ENCODE data around the gene NT5C1A. TPM values are rescaled to one million over a fixed set of nuclear protein-coding genes. Genes with fewer than 3 reads are reported as not detected.

The NT5C1A gene
- total RNA-seq, 1 donor from 2014 or later = 0.42 TPM

DNA sequence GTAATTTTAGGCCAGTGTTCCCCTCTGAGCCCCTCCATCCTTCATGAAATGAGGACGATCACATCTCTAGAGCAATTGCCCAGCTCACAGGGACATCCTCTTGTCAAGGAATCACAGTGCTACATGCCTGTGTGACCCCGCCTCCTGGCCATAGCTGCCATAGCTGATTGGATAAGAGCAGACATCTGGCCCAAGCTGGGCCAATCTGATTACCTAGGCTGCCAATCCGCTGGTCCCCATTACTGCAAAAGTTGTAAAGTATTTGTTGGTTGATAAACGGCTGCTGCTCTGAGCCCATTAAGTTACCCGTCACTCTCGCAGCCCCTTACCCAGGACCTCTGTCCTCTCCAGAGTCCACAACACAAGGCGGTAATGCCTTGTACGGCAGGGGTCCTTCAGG, 8.3 kb downstream of the NT5C1A start:
- DNase-seq (ENCODE audit: low spot score) = no peak

DNA sequence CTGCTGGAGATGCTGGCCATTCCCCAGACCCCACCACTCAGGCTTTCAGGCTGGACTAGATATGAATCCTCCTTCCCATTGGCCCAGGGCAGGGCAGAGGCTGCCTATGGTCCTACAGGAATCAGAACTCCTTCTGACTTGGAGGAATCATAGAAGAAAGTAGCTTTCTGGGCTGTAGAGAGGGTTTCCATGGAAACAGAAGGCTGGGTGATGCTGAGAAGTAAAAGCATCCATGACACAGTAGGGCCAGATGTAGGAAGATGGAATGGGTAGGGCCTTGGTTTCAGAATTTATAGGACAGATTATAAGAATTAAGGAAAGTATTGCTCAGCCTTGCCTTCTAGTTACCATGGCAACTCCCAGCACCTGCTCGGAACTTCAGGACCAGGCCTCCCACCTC, 9.0 kb downstream of the NT5C1A start:
- no peak for DNase-seq (ENCODE audit: low spot score)

DNA sequence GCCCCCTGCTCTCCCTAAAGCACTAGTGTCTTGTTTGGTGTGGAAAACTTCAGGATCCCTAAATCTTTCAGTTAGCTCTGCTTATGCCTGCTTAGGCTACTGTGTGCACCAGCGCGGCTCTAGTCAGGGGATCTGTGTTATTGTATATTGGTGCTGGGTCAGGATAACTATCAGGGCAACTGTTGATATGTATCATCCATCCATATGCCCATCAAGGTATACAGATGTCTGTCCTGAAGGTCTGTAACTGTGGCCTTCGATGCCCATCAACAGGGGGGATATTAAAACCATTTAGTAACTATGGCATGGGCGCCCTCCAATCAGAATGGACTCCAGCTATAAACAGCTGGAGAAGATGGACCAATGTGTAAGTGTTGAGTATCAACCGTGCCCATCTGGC, 12.4 kb downstream of the NT5C1A start:
- DNase-seq (ENCODE audit: low spot score) = no peak

DNA sequence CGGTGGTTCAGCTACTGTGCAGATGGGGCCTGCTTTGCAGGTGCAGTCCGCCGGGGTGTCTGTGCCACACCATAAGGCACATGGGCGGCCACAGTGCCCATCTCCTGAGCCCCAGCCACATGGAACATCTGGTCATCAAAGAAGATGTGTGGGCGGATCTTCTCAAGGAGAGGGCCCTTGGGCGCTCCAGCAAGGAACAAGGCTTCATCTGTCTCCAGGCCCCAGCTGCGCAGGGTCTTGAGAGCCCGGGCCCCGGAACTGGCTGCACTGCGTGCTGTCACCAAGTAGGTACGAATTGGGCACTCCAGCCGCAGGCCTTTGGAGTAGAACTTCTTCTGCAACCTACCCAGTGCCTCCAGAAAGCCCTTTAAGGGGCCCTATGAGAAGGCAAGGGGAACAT, 12.8 kb downstream of the NT5C1A start:
- no peak for DNase-seq (ENCODE audit: low spot score)

DNA sequence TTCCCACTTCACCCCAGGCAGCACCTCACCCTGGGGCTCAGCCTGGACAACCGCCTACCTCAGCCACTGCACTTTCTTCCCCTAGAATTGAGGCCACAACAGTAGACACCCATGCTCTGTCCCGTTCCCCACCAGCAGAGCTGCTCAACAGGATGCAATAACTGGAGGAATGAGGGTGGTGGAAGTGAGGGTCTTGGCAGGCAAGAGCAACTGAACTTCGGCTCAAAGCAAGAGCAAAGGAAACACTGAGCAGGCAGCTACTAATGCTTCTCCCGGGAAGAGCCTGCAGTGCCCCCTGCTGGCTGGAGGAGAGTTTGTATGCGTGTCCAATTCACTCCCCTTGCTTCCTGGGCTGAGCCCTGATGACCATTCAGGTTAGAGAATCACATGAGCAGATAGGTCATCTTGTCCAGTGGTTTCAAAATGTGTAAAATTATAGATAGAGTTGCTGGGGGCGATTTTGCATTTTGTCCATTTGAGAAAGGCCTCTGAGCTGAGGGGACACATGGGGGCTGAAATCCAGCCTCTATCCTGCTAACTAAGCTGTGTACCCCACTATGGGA, 13.9 kb downstream of the NT5C1A start:
- DNase-seq (ENCODE audit: low spot score) = no peak

DNA sequence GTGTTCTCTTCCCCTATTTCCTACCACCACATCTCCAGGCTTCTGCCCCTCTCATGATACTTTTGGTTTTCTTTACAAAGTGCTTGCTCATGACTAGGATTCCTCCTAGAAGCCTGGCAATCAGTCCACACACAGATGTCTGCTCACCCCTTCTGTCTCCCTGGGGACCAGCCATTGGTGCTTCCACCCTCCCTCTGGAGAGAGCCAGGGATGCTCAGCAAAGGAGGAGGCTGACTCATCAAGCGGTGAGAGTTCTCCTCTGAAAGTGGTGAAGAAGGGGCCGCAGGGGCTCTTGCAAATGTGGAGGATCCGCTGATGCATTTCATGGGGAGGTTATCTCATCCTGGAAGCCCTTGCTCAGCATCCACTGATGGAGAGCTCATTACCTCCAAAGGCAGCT, 14.5 kb downstream of the NT5C1A start:
- no peak for DNase-seq (ENCODE audit: low spot score)

DNA sequence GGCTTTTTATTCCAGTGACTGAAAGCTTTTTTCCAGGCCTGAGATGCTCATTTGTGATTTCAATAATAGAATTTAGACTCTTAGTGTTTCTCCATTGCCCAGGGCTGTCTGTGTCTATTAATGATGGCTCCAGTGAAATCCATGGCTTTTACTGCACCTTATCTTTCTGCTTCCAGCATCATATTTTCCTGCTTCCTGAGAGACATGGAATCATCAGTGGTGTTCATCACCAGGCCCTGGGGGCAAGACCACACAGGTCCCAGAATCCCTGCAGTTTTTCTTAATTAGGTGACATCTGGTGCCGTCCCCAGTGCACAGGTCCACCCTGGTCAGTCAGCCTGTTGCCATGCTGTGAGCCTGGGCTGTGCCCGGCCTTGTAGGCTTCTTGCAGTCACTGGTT, 15.5 kb downstream of the NT5C1A start:
- DNase-seq (ENCODE audit: low spot score) = no peak

DNA sequence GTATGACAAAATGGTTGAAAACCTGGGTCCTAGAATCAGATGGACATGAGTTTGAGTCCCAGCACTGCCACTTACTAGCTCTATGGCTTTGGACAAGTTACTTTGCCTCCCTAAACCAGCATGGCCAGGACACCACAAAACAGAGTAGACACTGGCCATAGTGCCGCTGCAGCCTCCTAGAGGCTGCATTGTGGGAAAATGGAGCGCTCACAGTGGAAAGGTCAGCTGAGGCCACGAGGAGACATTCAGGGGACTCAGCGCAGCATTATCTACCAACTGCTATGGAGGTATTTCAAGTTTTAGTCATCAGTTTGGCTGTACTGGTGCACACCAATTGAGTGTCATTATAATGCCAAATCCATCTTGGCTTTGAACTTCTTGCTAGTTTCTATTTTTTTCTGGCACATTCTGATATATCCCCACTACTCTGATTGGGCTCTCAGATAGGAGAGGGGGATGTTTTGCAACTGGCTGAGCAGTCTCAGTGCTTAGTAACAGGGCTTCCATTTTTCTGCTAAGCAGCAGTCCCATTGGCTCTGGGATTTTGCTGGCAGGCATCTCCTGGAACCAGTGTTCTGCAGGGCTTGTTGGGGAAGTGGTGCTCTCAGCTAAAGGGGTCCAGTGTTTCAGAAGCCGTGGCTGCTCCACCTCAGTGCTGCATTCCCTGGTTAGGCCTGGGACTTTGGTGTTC, 16.2 kb downstream of the NT5C1A start:
- no peak for DNase-seq (ENCODE audit: low spot score)

DNA sequence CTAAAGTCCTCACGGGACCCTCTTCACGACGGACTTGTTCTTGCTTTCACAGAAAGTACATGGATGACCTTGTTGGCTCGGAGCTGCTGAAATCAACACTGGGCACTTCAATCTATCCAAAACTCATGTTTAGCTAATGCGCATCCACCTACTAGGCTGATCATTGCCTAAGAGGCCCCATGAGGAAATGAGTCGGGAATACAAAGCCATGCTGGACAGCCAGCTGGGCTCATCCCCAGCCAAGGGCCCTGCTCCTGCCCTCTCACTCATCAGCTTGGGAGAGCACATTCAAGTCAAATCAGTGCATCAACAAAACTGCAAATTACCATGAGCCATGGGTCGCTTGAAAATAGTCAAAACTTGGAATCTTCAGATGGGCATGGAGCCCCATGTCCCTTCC, 17.6 kb downstream of the NT5C1A start:
- no peak for DNase-seq (ENCODE audit: low spot score)

DNA sequence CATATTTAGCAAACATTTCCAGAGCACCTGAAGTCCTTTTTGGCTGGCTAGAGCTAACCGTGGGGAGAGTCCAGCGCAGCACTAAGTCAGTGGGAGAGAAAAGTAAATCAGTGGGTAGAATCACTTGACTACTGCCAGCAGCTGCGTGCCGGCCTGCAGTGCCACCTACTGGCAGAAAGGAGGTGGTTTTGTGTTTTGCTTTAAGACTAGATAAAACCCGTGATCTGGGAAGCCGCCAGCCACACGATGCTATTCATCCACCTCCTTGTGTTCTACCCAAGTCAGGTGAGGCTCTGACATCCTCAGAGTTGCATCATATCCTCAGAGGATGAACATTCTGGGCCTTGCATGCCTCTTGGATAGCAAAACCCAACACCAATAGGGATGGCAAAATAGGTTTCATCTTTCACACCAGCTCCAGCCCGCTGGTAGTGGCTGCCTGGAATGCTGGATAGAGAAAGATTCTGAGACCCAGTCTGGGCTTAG, 18.3 kb downstream of the NT5C1A start:
- no peak for DNase-seq (ENCODE audit: low spot score)

DNA sequence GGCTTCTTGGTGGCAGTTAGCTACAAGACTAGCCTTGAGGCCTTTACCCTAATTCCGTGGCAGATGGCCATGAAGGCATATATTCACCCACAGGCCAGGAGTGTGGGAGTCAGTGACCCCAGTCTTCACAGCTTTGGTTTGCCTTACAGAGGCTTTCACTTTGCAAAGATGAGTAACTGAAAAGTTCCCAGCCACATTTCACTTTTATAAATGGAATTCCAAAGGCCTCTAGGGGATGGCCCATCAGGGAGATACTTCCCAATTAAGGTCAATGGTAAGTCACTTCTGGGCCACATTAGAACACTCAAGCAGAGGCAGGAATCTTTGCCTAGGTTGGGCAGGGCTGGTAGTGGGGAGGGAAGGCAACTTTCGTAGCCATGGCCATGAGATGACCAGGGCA, 19.4 kb downstream of the NT5C1A start:
- no peak for DNase-seq (ENCODE audit: low spot score)

DNA sequence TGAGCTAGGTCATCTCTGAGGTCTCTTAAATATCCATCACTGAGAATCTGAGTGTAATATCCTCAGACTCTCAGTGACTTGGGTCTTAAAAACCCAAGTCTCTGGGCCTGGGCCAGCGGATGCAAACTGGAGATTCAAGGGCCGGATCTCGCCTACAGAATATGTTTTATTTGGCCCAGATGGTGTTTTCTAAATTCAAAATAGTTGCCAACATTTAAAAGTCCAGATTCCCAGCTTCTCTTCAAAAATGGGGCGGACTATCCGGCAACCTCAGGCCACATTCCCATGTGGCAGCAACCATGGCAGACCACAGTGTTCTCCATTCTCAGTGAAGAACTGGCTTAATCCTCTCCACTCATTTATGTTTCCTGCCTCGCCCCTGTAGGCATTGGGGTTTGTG, 19.8 kb downstream of the NT5C1A start:
- no peak for DNase-seq (ENCODE audit: low spot score)

DNA sequence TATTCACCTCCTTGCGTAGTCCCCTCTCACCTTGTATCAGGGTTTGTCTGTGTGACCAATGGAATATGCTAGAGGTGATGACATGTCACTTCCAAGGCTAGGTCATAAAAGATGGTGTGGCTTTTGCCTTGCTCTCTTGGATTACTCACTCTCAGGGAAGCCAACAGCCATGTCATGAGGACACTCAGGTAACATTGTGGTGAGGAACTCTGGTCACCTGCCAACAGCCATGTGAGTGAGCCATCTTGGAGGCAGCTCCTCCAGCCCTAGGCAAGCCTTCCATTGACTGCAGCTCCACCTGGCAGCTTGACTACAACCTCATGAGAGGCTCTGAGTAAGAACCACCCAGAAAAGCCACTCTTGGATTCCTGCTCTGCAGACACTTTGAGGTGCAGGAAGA, 21.5 kb downstream of the NT5C1A start:
- no peak for DNase-seq (ENCODE audit: low spot score)

DNA sequence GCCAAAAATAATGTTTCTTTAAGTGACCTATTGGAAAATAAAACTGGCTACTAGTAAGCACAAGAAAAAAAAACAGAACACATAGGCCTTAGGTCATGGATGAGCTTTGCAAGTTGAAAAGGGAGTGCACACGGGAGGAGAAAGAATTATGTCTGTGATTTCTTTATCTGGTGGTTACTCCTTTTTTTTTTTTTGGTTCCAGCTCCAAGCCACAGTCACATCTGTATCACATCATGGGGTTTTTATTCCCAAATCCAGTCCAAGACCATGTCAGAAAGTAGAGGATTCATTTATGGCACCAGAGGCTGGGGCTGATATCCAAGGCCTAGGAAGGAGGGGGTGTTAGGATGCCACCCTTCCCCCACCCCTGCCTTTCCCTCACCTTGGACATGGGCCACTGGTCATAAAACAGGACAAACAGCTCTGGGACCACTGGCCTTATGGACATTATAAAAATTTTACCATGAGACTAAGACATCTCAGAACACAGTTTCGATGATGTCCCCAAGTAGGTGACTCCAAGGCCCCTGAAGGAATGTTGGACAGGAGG, 22.2 kb downstream of the NT5C1A start:
- DNase-seq (ENCODE audit: low spot score) = no peak

DNA sequence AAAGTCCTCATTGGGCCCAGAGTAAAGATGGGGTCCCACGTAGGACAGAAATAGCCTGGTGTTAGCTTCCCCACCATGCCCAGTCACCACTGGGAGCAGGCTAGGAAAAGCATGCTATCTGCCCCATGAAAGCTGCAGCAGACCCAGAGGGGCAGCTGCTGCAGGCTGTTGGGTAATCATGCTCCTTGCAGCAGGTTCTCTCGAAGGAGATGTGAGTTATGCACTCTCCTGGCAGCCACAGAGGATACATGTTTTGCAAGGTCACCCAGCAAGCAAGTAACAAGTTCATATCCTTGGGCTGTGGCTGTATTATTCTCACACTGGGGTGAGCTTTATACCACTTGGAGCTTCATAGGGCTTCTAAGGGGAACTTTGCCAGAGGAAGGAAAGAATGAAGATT, 23.4 kb downstream of the NT5C1A start:
- no peak for DNase-seq (ENCODE audit: low spot score)

DNA sequence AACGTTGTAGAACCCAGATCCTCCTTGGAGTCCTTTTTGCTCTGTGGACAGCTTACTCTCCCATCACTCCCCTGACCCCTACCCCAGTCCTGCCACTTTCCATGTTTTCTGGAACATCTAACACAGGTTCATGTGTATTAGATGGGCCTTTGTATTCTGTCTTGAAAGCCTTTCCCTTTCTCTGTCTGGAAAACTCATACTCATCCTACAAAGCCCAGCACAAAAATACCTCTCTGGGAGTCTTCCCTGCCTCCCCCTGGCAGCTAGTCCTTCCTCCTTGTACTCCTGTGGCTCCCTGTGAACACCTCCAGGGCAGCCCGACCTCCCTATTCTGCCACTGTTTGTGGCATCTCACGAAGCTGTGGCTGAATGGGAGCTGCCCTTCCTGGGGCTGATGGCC, 24.7 kb downstream of the NT5C1A start:
- DNase-seq (ENCODE audit: low spot score) = no peak

DNA sequence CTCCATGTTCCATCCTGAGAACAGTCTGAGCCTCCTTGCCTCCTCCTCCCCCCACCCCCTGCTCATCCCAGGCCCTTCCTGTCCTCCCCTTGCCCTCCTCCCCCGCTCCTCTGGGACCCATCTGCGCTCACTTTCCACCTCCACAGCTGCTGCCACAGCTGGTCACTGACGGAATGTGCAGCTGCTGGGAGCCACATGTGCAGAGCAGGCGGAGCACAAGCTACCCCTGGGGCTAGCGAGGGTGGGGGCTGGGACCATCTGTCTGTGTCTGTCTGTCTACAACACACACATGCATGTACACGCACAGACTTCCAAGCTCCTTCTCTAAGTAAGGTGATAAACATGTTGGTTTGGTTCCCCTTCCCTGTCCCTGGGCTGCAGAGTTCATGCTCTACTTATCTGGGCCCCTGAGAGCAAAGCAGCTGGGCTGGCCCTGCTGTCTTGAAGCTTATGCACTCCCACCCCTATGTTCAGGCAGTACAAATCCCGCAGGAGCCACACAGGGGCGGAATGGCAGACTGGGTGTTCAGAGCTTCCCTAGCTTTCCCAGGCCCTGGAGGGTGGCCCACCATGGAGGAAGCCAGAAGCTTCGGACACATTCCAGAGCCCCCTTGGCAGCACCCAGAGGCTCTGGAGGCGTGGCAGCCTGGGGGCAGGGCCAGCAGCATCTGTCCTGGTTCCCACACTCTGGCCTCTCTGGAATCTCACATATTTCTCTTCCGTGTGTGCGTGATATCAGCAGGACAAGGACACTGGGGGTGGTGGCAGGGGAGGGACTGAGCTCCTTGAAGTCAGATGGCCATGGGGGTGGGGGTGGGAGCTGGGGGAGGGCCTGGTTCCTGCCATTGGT, 25.4 kb downstream of the NT5C1A start:
- DNase-seq (ENCODE audit: low spot score) = no peak

DNA sequence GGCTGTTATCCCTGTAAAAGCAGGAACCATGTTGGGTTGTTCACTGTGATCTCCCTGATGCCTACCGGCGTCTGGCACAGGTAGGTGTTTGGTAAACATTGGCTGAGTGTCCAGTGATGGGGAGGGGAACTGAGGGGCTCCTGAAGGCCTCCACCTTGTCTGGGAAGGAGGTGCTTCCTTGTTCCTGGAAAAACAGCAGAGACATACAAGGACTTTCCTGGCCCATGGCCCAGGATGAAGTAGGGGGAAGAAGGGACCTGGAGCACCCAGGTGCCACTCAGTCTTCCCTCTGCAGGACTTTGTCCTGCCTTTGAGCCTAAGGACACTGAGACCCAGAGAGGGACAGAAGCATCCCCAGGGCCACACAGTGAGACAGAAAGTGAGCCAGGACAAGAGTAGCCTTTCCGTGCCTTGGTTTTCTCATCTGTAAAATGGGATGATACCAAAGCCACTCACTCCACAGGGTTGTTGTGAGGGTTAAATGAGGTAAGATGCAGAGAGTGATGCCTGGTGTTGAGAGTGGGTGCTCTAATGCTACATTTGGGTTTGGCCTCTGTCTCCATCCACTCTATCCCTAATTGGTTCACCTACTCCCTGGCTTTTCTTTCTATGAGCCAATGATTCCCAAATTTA, 26.4 kb downstream of the NT5C1A start:
- DNase-seq (ENCODE audit: low spot score) = no peak

DNA sequence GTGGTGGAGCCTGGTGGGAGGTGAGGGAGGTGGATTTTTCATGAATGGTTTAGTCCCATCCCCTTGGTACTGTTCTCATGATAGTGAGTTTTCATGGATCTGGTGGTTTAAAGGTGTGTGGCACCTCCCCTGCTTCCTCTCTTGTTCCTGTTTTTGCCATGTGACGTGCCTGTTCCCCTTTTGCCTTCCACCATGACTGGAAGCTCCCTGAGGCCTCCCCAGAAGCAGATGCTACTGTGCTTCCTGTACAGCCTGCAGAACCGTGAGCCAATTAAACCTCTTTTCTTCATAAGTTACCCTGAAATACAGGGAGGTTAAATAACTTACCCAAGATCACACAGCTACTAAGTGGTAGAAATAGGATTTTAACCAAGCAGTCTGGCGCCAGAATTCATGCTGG, 28.2 kb downstream of the NT5C1A start:
- DNase-seq (ENCODE audit: low spot score) = no peak

DNA sequence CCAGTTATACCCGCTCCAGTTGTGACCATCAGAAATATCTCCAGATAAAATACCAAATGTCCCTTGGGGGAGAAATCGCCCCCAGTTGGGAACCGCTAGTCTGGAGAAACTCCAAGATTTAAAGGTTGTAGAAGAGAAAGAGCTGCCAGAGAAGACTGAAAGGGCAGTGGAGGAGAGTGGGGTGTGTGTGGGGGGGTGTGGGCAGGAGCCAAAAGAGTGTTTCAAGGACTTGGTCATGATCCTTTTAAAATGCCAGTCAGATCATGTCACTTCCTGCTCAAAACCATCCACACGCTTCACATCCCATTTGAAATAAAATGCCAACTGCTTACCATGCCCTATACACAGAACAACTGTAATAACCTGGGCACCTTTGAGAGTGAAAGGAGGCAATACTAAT, 29.1 kb downstream of the NT5C1A start:
- DNase-seq (ENCODE audit: low spot score) = no peak

DNA sequence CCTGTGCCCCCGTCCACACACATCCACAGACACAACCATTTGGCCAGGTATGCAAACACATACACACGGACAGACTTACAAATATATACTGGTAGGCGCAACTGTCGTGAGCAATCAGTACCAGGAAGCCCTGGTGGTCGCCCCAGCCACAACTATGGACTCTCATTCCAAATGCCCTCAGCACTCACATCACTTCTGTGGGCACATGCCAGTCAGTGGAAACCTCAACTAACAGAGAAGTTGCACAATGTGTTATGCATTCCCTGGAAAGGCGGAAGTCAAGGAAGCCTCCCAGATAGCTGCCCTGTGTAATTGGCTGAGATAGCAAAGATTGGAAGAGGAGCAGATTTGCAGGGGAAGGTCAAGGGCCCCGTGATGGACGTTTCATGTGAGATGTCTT, 31.0 kb downstream of the NT5C1A start:
- no peak for DNase-seq (ENCODE audit: low spot score)
